Lower leg skin (tissue), 3 donors: ENCODE results near the gene PTK6.

Experiments
- CTCF ChIP-seq, 3 donors: fragments of 450-650 bp; IDR thresholded peaks; one replicate each; pipeline ENCODE4 v1.5.1; 2016; ENCODE audit warnings: antibody characterized with exemption in 3 of 3, mild to moderate bottlenecking in 3 of 3, moderate library complexity in 2 of 3
- POLR2A ChIP-seq, 2 donors: fragments of 450-650 bp; IDR thresholded peaks; one replicate each; pipeline ENCODE4 v1.6.1; 2016 to 2017; ENCODE audit warnings: antibody characterized with exemption in 2 of 2, mild to moderate bottlenecking in 1 of 2, moderate library complexity in 1 of 2

- no peak for TF ChIP-seq CTCF (IDR thresholded peaks at IDR 0.05)
- TF ChIP-seq POLR2A (IDR thresholded peaks at IDR 0.05), result no peak
Measured at GRCh38 chr20:63560856-63561609, 23.9 kb upstream of the PTK6 start.
